GM21528 (cell line): ENCODE measurements around the gene FRAS1.
"Not testable (repeated sequence)": the region's sequence is repeated elsewhere in the genome, so short reads cannot be mapped to it uniquely, and the experiment has no call there.

Source experiments
- ATAC-seq: cut with Tn5 transposase; IDR thresholded peaks from one replicate; pipeline ENCODE4 v1.9.1; 2021; ENCODE audit warnings: mild to moderate bottlenecking, moderate library complexity; ENCODE audit not compliant: unreplicated experiment, low FRiP score

FRAS1 gene

DNA sequence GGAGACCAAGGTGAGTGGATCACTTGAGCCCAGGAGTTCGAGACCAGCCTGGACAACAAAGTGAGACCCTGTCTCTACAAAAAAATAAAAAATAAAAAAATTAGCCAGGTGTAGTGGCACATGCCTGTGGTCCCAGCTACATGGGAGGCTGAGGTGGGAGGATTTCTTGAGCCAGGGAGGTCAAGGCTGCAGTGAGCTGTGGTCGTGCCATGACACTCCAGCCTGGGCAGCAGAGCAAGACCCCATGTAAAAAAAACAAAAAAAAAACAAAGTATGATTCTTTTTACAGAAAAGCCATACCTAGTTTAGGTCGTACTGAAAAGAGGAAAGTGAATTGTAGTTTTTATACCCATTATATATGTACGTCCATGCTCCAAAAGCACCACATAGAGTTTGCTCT is 151.8 kb downstream of the FRAS1 start:
- ATAC-seq = not testable (repeated sequence)

DNA sequence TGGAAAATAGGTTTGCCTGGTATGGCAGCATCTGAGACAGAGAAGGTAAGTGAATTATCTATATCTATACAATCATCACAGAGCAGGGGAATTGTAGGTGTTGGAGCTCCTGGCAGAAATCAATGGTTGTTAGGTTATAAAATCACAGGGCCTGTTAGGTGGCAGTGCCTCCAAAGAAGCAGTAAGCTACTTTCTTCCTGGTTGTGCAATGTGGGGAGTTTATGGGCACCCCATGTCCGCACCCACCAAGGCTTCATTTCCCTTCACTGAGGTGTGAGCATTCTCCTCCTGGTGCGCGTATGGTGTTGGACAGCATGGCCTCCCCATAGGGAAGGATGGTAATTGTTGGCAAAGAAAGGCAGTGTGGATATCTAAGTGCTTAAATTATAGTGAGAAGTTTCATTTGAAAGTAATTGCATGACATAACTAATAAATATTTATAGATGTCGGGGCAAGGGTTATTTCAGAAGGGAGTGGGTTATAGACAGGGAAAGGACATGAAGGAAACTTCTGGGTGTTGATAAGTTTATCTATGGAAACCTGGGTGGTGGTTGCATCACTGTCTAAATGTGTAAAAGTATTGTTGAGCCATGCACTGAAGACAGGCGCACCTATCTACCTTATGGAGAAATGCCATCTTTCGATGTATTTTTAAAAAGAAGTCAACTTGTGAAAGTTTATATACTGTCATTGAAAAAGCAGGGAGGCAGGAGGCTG is 153.7 kb downstream of the FRAS1 start:
- no peak for ATAC-seq

DNA sequence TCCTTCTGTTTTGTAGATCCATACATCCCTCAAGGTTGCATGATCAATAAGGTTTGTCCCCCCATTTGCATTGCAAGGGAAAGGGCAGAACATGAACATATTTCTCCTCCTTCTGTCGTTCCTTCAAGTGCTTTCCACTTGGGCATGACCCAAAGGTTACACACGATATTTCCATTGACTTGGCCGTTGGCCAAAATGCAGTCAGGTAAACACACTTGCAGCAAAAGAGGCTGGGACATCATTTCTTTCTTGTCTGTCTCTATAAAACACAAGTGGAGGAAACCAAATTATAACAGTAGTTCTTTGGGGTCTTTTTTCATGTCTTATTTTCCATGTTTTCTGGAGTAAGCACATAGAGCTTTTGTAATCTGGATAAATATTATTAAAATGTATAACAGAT is 156.1 kb downstream of the FRAS1 start:
- ATAC-seq = no peak

DNA sequence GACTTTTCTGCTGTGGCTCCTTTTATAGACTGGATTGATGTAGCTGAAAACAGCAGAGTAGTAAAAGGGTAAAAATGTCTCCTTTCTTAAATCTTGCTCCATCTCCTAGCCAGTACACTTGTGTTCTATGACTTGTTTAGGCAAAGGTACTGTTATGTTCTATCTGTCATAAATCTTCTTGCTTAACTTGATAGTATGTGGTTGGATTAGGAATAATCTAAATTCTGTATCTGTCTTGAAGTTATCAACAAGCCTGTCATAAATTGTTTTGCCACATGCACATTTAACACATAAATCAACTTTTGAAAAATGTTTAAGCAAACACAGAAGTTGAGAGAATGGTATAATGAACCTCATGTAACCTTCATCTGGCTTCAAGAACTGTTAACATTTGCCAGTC is 157.0 kb downstream of the FRAS1 start:
- no peak for ATAC-seq

DNA sequence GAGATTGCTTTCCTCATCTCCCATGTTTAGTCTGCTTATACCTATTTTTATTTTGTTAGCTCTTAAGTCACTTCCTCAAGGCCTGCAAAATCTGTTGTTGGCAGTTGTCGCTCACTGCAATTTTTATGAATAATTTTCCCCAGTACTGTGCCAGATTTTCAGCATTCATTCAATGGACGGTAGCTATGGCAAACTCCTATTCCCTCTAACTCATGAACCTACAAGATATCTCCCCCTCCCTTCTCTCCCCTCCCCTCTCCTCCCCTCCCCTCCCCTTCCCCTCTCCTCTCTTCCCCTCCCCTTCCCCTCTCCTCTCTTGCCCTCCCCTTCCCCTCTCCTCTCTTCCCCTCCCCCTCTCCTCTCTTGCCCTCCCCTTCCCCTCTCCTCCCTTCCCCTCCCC is 160.4 kb downstream of the FRAS1 start:
- ATAC-seq = no peak

DNA sequence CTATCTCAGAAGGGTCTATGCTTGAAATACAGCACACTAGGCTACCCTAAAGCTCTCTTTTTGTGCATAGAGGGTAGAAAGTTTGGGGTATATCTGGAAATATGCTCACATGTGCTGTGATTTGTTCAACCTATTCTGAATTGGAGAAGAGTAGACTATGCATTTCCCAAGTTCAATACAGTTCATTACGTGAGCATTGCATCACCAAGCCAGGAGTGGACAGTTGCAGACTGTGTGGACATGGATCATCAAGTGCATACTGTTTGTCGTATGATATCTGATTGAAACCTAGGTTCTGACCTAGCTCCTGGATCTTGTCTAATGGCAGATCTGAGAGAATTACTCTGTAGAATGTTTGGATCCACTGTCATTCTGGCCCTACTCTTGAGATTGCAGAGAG is 161.1 kb downstream of the FRAS1 start:
- no peak for ATAC-seq

DNA sequence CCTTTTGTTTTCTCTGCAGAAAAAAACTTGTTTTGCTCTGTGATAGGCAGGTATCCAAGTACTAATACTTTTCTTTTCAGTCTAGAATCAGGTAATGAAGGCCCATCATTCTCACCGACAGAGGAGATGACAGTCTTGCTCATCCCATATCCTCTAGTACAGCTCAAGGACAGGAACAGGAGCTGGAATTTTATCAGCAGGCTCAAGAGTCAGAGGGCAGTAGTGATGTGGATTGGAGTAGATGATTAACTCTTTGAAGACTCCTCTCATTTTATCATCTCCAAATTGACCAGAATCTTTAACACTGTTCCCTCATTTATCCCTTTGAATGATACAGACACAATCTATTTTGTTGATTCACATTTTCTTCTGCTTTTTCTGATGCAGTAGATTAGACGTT is 162.7 kb downstream of the FRAS1 start:
- ATAC-seq = no peak

DNA sequence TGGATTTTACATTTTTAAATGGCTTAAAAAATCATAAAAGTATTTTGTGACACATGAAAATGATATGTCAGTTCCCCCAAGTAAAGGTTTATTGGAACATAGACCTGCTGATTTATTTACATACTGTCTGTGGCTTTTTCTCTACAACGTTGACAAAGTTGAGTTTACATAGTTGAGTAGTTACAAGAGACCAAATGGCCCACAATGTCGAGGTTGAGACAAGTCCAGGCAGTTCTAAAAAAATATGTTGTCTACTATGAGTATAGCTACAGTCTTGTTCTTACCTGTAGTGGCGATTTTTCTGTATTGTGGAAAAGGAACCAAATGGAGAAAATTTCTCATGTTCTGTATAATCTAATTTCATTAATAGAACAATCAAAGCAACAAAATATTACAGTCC is 163.2 kb downstream of the FRAS1 start:
- ATAC-seq = no peak

DNA sequence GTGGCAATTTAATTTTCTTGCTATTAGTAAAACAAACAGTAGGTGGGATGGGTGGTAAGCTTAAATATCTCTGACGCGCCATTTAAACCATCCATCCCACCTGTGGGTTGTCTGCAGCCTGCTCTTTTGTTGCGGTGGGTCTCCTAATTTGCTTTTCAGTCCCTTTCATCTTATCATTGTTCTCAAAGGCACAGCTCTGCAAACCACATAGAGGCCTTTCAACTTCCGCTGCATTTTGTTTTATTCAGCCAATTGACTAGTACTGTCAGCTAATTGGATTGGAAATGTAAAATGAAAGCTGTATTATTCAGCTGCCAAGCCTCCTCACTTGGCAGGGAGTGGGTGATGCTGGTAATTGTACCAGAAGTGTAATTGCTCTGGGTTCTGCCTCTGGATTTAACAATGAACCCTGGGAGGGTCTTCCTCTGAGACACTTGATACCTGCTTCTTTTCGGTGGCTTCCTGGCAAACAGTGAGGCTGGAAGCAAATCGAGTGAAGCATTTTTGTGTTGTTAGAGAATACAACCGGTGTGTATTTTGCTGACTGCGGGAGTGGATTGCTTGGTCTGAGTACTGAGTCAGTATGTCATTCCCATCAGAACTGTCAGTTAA is 165.6 kb downstream of the FRAS1 start:
- ATAC-seq = no peak

DNA sequence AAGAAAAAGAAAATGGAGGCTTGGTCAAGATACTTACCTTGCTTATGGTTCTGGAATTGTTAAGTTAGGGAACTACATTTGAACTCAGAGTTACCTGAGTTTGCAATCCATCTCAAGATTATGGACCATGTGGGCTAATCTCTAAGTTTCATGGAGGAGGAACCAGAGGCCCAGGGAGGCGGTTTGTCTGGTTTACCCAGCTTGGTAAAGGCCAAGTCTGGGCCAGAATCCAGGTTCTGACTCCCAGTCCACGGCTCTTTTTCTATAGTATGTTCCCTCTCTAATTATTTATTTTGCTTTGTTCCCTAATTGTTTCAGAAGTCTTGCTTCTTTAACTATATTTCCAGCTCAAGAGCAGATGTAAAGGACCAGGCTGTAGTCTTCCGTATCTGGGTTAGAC is 168.1 kb downstream of the FRAS1 start:
- ATAC-seq = no peak

DNA sequence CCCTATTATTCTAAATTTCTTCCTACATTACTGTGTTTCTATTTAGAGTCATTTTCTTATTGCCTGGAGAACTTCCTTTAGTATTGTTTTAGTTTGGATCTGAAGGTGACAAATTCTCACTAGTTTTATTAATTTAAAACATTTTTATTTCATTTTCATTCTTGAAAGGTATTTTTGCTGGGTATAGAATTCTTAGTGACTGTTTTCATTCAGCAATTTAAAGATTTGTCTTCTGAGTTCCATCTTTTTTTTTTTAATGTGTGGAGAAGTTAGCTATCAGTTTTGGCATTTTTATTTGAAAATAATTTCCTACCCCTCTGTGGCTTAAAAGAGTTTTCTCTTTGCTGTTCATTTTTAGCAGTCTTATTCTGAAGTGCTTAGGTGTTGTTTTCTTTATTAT is 169.2 kb downstream of the FRAS1 start:
- no peak for ATAC-seq

DNA sequence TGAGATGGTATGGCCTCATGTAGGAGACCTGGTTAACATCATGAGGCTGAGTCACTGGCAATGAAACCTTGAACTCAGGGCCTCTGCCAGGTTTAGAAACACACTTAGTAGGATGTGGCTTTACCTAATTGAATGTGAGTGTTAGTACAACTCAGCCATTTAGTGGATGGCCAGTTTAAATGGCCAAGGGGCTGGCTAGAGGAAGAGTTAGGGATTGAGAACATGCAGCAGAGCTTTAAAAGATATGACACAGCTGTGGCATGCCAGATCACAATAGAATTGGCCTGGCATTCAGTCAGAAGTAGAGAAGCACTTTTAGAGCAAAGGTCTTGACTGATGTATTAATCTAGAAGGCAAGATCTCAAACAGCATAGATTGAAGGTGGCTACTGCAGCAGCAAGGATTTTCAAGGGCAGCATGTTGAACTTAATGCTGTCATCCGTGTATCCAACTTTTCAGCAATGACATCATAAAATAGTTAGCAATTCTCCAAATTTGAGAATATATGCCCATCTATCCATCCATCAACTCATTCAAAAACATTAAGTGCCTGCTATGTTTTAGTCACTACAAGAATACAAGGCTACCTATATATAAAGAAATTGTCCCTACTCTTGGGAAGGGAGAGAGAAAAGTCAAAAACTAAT is 170.4 kb downstream of the FRAS1 start:
- ATAC-seq = no peak

DNA sequence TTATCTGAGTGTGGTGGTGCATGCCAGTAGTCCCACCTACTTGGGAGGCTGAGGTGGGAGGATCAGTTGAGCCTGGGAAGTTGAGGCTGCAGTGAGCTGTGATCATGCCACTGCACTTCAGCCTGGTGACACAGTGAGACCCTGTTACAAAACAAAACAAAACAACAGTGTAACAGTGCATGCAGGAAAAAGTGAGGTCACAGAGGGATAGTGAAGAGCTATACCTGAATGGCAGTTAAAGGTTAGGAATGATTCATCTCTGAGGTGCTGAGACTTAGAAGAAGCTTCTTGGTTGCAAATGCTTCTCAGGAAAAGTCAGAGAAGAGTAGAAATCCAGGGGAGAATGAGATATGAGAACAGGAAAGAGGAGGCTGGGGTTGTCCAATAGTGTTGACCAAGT is 178.7 kb downstream of the FRAS1 start:
- ATAC-seq = no peak

DNA sequence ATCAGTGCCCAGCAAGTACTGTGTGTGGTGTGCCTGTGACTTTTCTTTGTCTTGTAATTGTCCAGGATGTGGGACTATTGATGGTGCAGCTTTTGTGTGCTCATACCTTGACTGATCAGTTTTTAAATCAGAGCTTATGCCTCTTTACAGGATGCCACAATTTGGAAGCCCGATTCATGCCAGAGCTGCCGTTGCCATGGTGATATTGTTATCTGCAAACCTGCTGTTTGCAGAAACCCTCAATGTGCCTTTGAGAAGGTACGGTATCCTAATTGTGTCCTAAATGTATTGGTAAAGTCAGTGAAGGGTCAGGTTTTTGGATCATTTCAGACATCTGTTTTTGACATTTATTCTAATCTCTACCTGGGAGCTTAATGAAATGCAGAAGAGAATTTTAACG is 180.2 kb downstream of the FRAS1 start:
- no peak for ATAC-seq

DNA sequence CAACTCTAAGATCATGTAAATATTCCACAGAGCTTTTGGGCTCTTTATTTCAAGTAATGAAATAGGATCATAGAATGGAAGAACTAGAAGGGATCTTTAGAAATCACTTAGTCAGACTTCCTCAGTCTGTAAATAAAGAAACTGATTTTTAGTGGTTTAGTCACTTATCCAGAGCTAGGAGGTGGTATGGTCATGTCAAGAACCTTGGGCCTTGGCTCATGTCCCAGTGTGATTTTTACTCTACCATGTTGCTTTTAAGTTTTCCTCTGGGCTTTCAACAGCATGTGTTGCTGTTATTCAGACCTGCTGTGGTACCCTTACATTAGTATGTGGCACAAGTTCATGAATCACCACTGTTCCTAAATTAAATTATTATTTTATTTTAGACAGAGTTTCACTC is 184.9 kb downstream of the FRAS1 start:
- ATAC-seq = no peak

DNA sequence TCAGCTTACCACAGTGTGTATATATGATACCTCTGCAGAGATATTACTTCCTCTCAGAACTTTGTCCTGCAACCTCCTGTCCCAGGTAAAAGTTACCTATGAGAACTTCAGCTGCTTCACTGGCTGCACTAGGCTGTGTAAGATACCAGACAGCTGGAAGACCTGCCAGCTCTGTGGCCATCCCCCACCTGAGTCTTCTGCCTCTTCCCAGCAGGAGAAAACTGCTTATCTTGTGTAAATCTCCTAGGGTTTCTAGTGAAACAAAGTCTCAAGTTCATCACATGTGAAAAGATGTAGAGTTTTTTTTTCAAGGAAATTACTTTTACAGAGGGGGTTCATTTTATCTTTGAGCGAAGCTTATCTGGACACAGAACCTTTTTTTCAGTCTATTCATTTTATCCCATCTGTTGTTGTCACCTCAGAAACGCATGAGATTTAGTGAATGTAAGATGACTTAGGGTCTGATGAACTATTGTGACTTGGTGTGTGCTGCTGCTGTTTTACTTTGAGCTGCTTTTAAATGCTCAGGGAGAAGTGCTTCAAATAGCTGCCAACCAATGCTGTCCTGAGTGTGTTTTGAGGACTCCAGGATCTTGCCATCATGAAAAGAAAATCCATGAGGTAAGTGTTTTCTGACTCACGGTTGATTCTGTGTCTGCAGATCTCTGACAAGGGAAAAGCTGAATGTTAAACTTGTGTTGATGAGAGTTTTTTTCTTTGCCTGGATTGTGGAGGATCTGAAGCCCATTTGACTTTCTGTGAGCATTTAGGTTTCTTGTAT is 187.8 kb downstream of the FRAS1 start:
- ATAC-seq = no peak

DNA sequence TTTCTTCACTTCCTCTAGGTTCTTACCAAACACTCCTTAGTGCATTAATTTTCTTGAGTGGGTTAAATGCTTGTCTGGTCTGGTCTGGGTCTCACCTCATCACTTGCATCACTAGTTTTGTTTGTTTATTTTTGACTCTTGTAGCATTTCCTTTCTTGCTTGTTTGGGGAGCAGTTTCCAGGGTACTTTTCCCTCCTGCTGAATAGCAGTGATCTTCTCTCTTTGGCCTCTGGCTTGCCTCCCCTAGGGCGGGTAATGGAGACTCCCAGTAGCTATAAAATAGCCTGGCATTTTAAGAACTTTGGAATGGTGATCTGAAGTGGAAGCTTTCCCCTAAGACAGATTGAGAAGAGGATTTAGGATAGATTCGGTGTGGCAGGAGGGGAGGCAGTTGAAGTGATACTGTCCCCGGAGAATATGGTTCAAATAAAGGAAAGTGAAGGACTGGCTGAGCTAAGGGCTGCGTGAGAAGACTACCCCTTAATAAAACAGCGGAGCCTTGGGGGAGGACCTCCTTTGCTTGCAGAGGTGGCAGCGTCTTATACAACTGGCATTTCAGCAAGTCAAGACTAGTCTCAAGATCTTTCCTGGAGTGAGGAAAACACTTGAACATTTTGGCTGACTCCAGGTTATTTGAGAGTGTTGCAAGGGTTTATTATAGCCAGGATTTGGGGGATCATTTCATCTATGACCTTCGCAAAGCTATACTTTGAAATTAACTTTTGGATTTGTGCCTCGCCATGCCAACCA is 190.6 kb downstream of the FRAS1 start:
- no peak for ATAC-seq

DNA sequence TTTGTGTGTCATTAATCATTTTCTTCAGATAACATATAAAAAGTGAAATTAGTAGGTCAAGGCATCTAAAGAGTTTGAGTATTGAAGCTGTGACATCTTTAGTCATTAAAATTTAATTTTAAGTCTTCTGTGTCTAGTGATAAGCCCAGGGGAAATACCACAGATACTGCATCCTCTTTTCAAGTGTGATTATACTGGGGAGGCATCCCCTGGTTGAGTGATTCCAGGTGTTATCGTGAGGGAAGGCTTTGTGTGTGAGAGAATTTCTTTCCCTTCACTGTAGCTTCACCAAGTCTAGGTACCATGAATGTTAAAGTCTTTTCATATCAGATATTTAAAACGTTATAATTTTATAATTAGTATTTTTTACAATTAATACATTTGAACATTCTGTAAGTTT is 193.4 kb downstream of the FRAS1 start:
- no peak for ATAC-seq

DNA sequence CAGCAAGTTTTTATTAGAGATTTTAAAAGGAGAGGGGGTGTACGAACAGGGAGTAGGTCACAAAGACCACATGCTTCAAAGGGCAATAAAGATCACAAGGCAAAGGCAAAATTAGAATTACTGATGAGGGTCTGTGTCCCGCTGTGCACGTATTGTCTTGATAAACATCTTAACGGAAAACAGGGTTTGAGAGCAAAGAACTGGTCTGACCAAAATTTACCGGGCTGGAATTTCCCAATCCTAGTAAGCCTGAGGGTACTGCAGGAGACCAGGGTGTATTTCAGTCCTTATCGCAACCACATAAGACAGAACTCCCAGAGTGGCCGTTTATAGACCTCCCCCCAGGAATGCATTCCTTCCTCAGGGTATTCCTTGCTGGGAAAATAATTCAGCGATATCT is 195.7 kb downstream of the FRAS1 start:
- not testable (repeated sequence) for ATAC-seq

DNA sequence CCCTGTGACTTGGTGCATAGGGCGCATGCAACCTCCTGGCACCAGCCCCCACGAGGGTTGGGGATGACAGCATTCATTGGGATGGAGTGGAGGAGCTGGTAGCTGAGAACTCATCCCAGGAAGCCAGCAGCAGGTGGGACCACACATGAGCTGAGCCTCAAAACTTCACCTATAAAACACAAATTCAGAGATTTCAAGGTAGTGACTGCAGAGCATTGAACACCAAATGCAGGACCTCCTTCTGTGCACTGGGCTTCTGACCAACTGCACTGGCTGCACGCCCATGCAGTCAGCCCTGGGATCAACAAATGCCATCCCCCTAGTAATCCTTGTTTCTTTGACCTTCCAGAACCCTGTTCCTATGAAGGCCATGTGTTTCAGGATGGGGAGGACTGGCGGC is 197.8 kb downstream of the FRAS1 start:
- ATAC-seq = no peak

DNA sequence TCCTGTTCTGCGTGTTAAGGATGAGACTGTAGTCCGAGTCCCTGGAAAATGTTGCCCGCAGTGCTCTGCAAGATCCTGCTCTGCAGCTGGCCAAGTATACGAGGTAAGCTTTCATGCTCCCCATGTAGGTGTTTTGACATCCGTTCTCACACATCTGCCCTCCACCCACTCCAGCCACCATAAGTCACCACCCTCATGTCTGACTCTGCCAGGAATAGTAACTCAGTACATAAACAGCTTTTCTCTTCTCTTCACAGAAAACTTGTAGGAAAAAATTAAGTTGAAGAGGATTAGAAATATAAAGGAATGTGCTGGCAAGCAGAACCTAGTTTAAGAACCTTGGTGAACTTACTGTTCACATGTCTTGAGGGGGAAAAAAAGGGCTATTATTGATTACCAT is 207.9 kb downstream of the FRAS1 start:
- no peak for ATAC-seq
